Measurements from ENCODE around the gene VCAN.

The VCAN gene

DNA sequence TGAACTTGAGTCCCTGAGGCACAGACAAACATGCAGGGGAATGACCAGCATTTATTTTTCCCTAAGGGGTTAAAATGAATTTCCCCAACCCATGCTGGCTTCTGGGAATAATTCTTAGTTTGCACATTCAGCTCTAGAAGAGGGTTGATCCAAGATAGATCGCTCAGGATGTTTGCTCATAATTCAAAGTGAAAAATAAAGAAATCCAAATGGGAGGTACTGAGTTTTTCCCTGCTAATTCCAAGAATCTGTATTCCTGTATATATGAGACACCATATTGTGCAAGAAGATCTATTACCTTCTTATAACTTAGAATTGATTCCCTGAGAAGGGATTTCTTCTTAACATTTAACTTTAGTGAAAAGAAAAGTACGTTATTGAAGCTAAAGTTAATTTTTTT, 96.2 kb downstream of the VCAN start:
- POLR2A ChIA-PET, result no interaction called here
- DNase-seq (ENCODE audit: extremely low spot score), result no peak
- CTCF ChIA-PET, result no interaction called here
- TF ChIP-seq ELF4 (IDR thresholded peaks at IDR 0.05) (no peak), FOXA1 (IDR thresholded peaks at IDR 0.05) (no peak), NFRKB (IDR thresholded peaks at IDR 0.05) (no peak), CTBP1 (IDR thresholded peaks at IDR 0.05; ENCODE audit: borderline replicate concordance) (no peak), FOXM1 (IDR thresholded peaks at IDR 0.05; ENCODE audit: borderline replicate concordance) (no peak), HDGF (IDR thresholded peaks at IDR 0.05; ENCODE audit: borderline replicate concordance) (no peak), LEF1 (IDR thresholded peaks at IDR 0.05; ENCODE audit: borderline replicate concordance) (no peak), SP1 (IDR thresholded peaks at IDR 0.05) (no peak), BHLHE40 (IDR thresholded peaks at IDR 0.05; ENCODE audit: borderline replicate concordance) (no peak)
- TF ChIP-seq, protein P1, sequence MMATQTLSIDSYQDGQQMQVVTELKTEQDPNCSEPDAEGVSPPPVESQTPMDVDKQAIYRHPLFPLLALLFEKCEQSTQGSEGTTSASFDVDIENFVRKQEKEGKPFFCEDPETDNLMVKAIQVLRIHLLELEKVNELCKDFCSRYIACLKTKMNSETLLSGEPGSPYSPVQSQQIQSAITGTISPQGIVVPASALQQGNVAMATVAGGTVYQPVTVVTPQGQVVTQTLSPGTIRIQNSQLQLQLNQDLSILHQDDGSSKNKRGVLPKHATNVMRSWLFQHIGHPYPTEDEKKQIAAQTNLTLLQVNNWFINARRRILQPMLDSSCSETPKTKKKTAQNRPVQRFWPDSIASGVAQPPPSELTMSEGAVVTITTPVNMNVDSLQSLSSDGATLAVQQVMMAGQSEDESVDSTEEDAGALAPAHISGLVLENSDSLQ (IDR thresholded peaks at IDR 0.05), result no peak

DNA sequence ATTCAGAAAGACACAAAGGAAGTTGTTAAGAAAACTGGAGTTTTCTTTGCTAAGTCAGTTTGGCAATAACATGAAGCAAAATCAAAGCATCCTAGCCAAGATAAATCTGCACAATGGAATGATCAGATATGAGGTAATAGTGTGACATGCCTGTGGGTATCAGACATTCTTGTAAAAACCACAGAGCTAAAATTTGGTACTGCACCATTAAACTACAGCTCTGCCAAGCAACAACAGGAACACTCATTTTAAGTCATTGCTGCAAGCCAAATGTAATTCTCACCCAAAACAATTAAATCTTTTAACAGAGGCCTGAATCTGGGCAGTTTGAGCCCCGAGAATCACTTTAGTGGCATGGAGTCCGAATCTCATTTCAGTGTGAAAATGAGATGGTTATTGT, 96.6 kb downstream of the VCAN start:
- CTCF ChIA-PET, result no interaction called here
- TF ChIP-seq ARNT (IDR thresholded peaks at IDR 0.05) (no peak), NFRKB (IDR thresholded peaks at IDR 0.05) (no peak), SUZ12 (IDR thresholded peaks at IDR 0.05) (no peak)
- no peak for DNase-seq (ENCODE audit: extremely low spot score)
- POLR2A ChIA-PET, result no interaction called here

- ChIA-PET POLR2A (interaction anchor here (0.6 kb wide), 1 partner anchor 74 kb away, joined by 3 read pairs; no protein-coding TSS in a partner anchor), CTCF (interaction anchor here (0.6 to 0.9 kb wide), 2 partner anchors 131 to 796 kb away, joined by 3 read pairs; no protein-coding TSS in a partner anchor)
- DNase-seq (ENCODE audit: extremely low spot score), result no peak
- no peak for TF ChIP-seq FOXK2 (IDR thresholded peaks at IDR 0.05)
- no peak for TF ChIP-seq CTBP1 (IDR thresholded peaks at IDR 0.05; ENCODE audit: borderline replicate concordance)
- TF ChIP-seq TARDBP (IDR thresholded peaks at IDR 0.05), result no peak
- no peak for TF ChIP-seq FOXA1 (IDR thresholded peaks at IDR 0.05)
- no peak for TF ChIP-seq FOXM1 (IDR thresholded peaks at IDR 0.05; ENCODE audit: borderline replicate concordance)
- TF ChIP-seq, protein P1 (IDR thresholded peaks at IDR 0.05), result no peak
- TF ChIP-seq HDGF (IDR thresholded peaks at IDR 0.05; ENCODE audit: borderline replicate concordance), result no peak
Observed at GRCh38 chr5:83570916-83571315, 99.4 kb downstream of the VCAN start.

DNA sequence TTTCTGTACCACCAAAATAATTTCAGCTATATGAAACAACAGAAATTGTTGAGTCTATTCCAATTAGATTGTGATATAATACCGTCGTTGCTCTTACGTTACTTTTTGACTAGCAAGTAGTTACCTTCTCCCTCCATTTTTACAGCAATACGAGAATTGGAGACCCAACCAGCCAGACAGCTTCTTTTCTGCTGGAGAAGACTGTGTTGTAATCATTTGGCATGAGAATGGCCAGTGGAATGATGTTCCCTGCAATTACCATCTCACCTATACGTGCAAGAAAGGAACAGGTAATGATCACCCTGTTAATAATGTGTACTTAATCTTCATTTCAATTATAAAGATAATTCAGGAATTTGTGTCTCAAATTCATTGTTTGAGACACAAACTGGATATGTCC, 100.7 kb downstream of the VCAN start:
- DNase-seq (ENCODE audit: extremely low spot score), result no peak
- TF ChIP-seq BHLHE40 (IDR thresholded peaks at IDR 0.05; ENCODE audit: borderline replicate concordance), result no peak
- no peak for TF ChIP-seq LEF1 (IDR thresholded peaks at IDR 0.05; ENCODE audit: borderline replicate concordance)
- TF ChIP-seq SUZ12 (IDR thresholded peaks at IDR 0.05), result no peak
- no peak for TF ChIP-seq L3MBTL2 (conservative IDR thresholded peaks at IDR 0.05)
- TF ChIP-seq FOXA1 (IDR thresholded peaks at IDR 0.05), result no peak
- no peak for TF ChIP-seq FOXM1 (IDR thresholded peaks at IDR 0.05; ENCODE audit: borderline replicate concordance)
- TF ChIP-seq TARDBP (IDR thresholded peaks at IDR 0.05), result no peak
- no peak for TF ChIP-seq NFRKB (IDR thresholded peaks at IDR 0.05)
- no peak for TF ChIP-seq HDGF (IDR thresholded peaks at IDR 0.05; ENCODE audit: borderline replicate concordance)
- no peak for TF ChIP-seq ARNT (IDR thresholded peaks at IDR 0.05)
- no peak for TF ChIP-seq ELF4 (IDR thresholded peaks at IDR 0.05)
- no peak for TF ChIP-seq SP1 (IDR thresholded peaks at IDR 0.05)
- TF ChIP-seq, protein P1 (IDR thresholded peaks at IDR 0.05), result no peak
- no peak for TF ChIP-seq ZNF384 (IDR thresholded peaks at IDR 0.05)
- POLR2A ChIA-PET, result no interaction called here
- CTCF ChIA-PET, result no interaction called here

- POLR2A ChIA-PET, result no interaction called here
- TF ChIP-seq NFRKB (IDR thresholded peaks at IDR 0.05) (no peak), SP1 (IDR thresholded peaks at IDR 0.05) (no peak), HDGF (IDR thresholded peaks at IDR 0.05; ENCODE audit: borderline replicate concordance) (no peak), L3MBTL2 (conservative IDR thresholded peaks at IDR 0.05) (no peak), CTBP1 (IDR thresholded peaks at IDR 0.05; ENCODE audit: borderline replicate concordance) (no peak)
- CTCF ChIA-PET, result no interaction called here
- DNase-seq (ENCODE audit: extremely low spot score), result no peak
Observed at GRCh38 chr5:83576341-83576740, 104.8 kb downstream of the VCAN start.

DNA sequence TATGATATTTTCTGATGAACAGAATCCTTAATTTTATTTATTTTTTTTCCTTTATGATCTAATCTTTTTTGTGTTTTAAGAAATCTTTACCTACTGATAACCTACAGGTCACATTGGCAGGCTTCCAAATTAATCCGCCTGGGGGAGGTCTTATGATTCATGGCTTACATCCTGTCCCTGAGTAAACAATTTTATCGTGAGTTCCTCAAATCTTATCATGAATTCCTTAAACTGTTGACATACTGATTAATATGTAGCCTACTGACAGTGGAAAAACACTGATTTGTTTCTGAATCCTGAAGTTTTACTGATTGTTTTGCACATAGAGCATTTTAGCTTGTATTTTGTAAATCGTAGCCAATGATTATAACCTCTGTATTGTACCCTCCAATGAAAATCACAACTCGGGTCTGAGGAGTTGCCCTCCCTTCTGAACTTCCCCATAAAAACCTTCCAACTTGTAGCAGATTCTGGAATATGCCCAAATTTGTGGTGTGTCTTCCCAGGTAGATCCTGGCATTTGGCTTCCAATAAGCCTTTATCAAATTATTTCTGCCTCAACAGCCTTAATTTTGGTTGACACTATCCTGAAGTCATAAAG, 105.6 kb downstream of the VCAN start:
- no peak for DNase-seq (ENCODE audit: extremely low spot score)
- ChIA-PET POLR2A (no interaction called here), CTCF (no interaction called here)
- TF ChIP-seq HDGF (IDR thresholded peaks at IDR 0.05; ENCODE audit: borderline replicate concordance), result no peak
- TF ChIP-seq ELF4 (IDR thresholded peaks at IDR 0.05), result no peak
- TF ChIP-seq ZNF384 (IDR thresholded peaks at IDR 0.05), result no peak
- TF ChIP-seq FOXM1 (IDR thresholded peaks at IDR 0.05; ENCODE audit: borderline replicate concordance), result no peak

- no peak for DNase-seq (ENCODE audit: extremely low spot score)
- POLR2A ChIA-PET, result no interaction called here
- TF ChIP-seq FOXM1 (IDR thresholded peaks at IDR 0.05; ENCODE audit: borderline replicate concordance) (no peak), ZNF384 (IDR thresholded peaks at IDR 0.05) (no peak), ELF4 (IDR thresholded peaks at IDR 0.05) (no peak), LEF1 (IDR thresholded peaks at IDR 0.05; ENCODE audit: borderline replicate concordance) (no peak), NFRKB (IDR thresholded peaks at IDR 0.05) (no peak), FOXA1 (IDR thresholded peaks at IDR 0.05) (no peak), SP1 (IDR thresholded peaks at IDR 0.05) (no peak), SUZ12 (IDR thresholded peaks at IDR 0.05) (no peak), BHLHE40 (IDR thresholded peaks at IDR 0.05; ENCODE audit: borderline replicate concordance) (no peak), TARDBP (IDR thresholded peaks at IDR 0.05) (no peak), FOXK2 (IDR thresholded peaks at IDR 0.05) (no peak), L3MBTL2 (conservative IDR thresholded peaks at IDR 0.05) (no peak)
- CTCF ChIA-PET, result no interaction called here
Observed at GRCh38 chr5:83583859-83584258, 112.3 kb downstream of the VCAN start.
